ENCODE measurements around the gene SETD7.

DNA sequence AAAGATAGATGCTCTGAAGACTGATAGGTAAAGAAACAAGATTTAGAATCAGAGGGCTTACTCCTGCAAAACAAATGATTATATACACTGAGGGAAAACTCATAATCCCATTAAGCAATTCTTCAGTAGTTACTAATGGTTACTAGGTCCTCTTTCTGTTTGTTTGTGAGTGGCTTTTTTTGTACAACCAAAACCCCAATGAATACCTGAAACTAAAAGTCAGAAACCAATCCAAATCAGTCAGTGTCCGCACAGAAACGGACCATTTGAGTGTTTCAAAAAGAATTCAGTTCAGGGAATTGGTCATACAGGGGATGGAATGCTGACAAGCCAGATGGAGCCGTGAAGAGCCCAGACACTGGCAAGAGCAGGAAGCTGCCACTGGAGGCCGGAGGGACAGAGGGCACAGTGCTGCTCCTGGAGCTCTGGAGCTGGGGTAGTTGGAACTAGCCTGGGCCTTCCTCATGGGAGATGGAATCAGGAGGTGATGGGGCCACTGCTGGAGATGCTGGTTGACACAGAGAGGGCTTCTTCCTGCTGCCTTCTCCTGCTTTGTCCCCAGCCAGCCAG lies 31.9 kb downstream of the SETD7 start:
- TF ChIP-seq, protein P1, sequence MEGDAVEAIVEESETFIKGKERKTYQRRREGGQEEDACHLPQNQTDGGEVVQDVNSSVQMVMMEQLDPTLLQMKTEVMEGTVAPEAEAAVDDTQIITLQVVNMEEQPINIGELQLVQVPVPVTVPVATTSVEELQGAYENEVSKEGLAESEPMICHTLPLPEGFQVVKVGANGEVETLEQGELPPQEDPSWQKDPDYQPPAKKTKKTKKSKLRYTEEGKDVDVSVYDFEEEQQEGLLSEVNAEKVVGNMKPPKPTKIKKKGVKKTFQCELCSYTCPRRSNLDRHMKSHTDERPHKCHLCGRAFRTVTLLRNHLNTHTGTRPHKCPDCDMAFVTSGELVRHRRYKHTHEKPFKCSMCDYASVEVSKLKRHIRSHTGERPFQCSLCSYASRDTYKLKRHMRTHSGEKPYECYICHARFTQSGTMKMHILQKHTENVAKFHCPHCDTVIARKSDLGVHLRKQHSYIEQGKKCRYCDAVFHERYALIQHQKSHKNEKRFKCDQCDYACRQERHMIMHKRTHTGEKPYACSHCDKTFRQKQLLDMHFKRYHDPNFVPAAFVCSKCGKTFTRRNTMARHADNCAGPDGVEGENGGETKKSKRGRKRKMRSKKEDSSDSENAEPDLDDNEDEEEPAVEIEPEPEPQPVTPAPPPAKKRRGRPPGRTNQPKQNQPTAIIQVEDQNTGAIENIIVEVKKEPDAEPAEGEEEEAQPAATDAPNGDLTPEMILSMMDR (IDR thresholded peaks at IDR 0.05) = no peak
- TF ChIP-seq EZH2 (IDR thresholded peaks at IDR 0.05) (no peak), EZH2phosphoT487 (IDR thresholded peaks at IDR 0.05) (no peak)

All from neural progenitor cell (in vitro differentiated cells).